OCI-LY3 (cell line): Measurements from ENCODE around the gene LAG3.

Source experiments
- EZH2phosphoT487 ChIP-seq: fragments of 200-600 bp; shearing (Covaris generic); IDR thresholded peaks from 2 replicates; pipeline ENCODE4 v1.6.1; 2018; ENCODE audit warnings: antibody characterized with exemption, mixed run types, low read depth
- TF ChIP-seq, protein P1 (sequence below): fragments of 200-600, 300-600 bp; sonication (generic); IDR thresholded peaks from 2 replicates; pipeline ENCODE4 v1.5.1; 2014; ENCODE audit warnings: antibody characterized with exemption, low read length, low read depth

- TF ChIP-seq, protein P1, sequence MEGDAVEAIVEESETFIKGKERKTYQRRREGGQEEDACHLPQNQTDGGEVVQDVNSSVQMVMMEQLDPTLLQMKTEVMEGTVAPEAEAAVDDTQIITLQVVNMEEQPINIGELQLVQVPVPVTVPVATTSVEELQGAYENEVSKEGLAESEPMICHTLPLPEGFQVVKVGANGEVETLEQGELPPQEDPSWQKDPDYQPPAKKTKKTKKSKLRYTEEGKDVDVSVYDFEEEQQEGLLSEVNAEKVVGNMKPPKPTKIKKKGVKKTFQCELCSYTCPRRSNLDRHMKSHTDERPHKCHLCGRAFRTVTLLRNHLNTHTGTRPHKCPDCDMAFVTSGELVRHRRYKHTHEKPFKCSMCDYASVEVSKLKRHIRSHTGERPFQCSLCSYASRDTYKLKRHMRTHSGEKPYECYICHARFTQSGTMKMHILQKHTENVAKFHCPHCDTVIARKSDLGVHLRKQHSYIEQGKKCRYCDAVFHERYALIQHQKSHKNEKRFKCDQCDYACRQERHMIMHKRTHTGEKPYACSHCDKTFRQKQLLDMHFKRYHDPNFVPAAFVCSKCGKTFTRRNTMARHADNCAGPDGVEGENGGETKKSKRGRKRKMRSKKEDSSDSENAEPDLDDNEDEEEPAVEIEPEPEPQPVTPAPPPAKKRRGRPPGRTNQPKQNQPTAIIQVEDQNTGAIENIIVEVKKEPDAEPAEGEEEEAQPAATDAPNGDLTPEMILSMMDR: no peak
- TF ChIP-seq EZH2phosphoT487: no peak
Measured at GRCh38 chr12:6754411-6754810, 17.9 kb upstream of the LAG3 start.
